GM12875 (cell line): Measurements from ENCODE around the gene ZBTB38.

ENCODE experiments used
- H3K4me3 ChIP-seq: one replicate; pipeline ENCODE4 v1.5.1; 2011; ENCODE audit warnings: low read depth, low read length, control low read depth
- TF ChIP-seq, protein P1 (sequence below): IDR thresholded peaks from 2 replicates; pipeline ENCODE4 v1.5.1; 2011; ENCODE audit warnings: low read depth, mild to moderate bottlenecking, control low read depth, inconsistent platforms, low read length, moderate library complexity, borderline replicate concordance; ENCODE audit not compliant: insufficient read depth

The ZBTB38 gene

DNA sequence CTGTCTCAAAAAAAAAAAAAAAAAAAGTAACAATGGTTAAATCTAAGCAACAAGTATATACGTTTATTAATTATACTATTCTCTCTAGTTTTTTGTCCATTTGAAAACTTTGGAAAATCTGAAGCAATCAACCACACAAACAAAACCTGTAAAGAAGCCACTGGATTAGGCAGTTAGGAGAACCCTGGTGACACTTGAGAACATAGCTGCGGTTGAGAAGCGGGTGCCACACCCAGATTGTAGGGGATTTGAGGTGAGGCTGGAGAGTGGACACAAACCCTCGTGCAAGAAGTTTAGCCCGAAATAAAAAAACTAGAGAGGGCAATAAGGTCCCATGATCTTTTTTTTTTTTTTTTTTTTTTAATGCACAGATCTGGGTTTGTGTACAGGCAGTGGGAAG, 25.9 kb upstream of the ZBTB38 start:
- H3K4me3 ChIP-seq: no peak overlapping the region
- TF ChIP-seq, protein P1, sequence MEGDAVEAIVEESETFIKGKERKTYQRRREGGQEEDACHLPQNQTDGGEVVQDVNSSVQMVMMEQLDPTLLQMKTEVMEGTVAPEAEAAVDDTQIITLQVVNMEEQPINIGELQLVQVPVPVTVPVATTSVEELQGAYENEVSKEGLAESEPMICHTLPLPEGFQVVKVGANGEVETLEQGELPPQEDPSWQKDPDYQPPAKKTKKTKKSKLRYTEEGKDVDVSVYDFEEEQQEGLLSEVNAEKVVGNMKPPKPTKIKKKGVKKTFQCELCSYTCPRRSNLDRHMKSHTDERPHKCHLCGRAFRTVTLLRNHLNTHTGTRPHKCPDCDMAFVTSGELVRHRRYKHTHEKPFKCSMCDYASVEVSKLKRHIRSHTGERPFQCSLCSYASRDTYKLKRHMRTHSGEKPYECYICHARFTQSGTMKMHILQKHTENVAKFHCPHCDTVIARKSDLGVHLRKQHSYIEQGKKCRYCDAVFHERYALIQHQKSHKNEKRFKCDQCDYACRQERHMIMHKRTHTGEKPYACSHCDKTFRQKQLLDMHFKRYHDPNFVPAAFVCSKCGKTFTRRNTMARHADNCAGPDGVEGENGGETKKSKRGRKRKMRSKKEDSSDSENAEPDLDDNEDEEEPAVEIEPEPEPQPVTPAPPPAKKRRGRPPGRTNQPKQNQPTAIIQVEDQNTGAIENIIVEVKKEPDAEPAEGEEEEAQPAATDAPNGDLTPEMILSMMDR: no peak

DNA sequence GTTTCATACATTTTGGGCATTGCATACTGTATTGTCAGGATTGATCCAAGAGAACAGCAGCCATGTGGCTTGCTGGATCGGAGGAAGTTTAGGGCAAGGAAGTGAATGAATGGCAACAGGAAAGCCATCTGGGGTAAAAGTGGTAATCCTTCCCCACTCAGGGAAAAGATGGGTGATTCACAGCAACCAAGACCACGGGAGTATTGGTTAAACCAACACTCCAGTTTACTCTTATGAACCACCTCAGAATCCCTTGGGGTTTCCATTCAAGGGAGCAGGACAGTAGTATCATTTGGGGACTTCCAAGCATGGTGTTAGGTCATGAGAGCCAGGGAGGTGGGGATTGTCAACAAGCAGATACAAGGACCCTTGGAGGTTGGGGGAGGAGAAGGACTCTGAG, 25.2 kb upstream of the ZBTB38 start:
- TF ChIP-seq, protein P1: no peak
- no peak overlapping the region for H3K4me3 ChIP-seq

DNA sequence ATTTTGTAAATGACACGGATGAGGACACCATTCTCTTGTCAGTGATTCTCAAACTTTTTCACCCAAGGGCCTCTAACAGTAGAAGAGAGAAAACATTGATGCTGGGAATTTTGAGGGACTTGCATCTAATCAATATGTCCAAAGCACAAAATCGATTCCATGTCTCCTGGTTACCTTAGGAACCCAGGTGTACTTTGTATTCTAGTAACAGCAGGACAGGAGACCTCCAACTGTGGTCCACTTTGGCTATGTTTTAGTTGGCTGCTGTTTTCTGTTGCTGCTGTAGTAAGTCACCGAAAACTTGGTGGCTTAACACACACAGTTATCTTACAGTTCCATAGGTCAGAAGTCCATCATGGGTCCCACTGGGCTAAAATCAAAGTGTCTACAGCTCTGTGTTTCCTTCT, 24.4 kb upstream of the ZBTB38 start:
- TF ChIP-seq, protein P1: no peak
- no peak overlapping the region for H3K4me3 ChIP-seq

DNA sequence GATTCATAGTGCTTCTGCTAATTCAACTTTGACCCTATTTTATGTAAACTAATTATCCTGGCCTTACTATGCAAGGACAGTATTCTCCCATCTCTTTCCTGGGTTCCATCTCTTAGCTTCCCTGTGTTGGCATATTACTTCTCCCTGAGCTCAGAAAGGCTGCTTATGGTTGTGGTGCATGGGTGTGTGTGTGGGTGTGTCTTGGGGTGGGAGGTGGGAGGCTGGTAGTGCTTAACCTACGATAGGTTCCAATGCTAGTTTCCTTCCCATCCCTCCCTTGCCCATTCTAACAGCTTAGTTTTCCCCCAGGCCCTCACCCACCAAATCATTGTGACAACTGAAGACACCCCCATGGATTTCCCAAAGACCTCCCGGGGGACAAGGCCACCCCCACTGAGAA, 22.8 kb upstream of the ZBTB38 start:
- TF ChIP-seq, protein P1: no peak
- no peak overlapping the region for H3K4me3 ChIP-seq

DNA sequence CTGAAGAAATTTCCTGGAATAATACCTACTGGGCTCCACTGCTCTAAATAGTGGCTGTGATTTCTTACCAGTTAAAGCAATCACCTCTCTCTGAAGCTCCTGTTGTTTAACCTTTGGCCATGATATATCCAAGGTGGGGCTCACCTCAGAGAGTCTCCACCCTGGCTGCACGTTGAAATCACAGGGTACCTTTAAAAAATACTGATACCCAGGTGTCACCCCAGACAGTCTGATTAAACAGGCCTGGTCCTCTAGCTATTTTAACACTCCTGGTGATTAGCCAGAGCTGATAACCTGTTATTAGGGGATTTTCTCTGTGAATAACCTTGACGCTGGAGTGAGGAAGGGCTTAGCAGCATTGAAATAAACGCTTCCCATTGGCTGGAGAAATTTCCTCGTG, 22.3 kb upstream of the ZBTB38 start:
- TF ChIP-seq, protein P1: no peak
- H3K4me3 ChIP-seq: no peak overlapping the region

DNA sequence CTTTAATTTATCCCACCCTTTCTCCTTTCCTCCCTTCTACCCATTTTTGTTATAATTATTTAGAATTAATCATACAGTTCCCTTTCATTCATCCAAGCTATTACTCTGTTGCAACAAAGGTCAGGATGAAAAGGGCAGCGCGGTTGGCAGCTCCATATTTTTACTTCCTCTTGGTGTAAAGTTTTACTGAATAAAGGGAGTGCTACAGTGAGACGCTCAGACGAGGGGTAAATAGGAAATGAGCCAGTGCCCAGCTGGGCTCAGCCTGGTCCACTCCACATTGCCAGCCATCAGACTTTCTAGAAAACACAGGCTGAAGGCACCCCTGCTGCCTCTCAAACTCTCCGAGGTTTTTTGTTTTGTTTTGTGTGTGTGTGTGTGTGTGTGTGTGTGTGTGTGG, 21.9 kb upstream of the ZBTB38 start:
- TF ChIP-seq, protein P1: no peak
- H3K4me3 ChIP-seq: no peak overlapping the region

DNA sequence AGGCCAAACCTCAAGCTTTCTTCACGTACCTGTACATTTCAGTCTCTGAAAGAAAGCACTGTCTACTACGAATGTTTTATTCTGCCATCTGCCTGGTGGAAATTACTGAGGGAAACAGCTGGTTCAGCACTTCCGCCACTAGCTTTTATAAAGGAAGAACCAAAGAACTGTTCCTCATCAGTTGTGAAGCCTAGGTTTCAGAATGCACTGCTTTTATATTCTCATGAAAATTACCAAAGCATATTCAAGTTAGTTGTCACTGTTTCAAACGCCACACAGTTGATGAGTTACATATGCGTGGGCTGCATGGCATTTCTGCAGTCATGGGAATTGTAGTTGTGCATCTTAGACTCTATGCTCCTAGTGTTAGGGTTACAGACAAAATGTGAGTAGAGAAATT, 21.5 kb upstream of the ZBTB38 start:
- TF ChIP-seq, protein P1: no peak
- H3K4me3 ChIP-seq: no peak overlapping the region
